Esophagus muscularis mucosa (tissue), 4 donors: ENCODE data around the gene NSL1. TPM values are rescaled to one million over a fixed set of nuclear protein-coding genes. Genes with fewer than 3 reads are reported as not detected.
"Not testable (repeated sequence)": the region's sequence is repeated elsewhere in the genome, so short reads cannot be mapped to it uniquely, and the experiment has no call there.

Experiments used
- DNase-seq: peaks from one replicate; pipeline ENCODE4 v3.0.0-alpha.2; 2017; ENCODE audit errors: extremely low spot score
- H3K27ac ChIP-seq, 4 donors: fragments of 200-600 bp; sonication (generic); replicated peaks in 1 of 4; 1 replicate in 3 of 4; 2 replicates in 1 of 4; pipeline ENCODE4 v1.5.1; 2016 to 2019; ENCODE audit warnings: mild to moderate bottlenecking in 1 of 4
- H3K27me3 ChIP-seq, 4 donors: fragments of 200-600 bp; sonication (generic); one replicate each; pipeline versions ENCODE4 v1.5.1 to v1.6.0; 2016 to 2019
- H3K36me3 ChIP-seq, 4 donors: fragments of 200-600 bp; sonication (generic); one replicate each; pipeline ENCODE4 v1.5.1; 2016 to 2019
- H3K4me1 ChIP-seq, 4 donors: fragments of 200-600 bp; sonication (generic); one replicate each; pipeline ENCODE4 v1.5.1; 2016 to 2019
- H3K4me3 ChIP-seq, 4 donors: fragments of 200-600 bp; sonication (generic); 1 replicate in 2 of 4; 2 replicates in 2 of 4; pipeline ENCODE4 v1.5.1; 2016 to 2019; ENCODE audit warnings: mild to moderate bottlenecking in 4 of 4, moderate library complexity in 1 of 4
- H3K9me3 ChIP-seq, 4 donors: fragments of 200-600 bp; sonication (generic); 1 replicate in 3 of 4; 2 replicates in 1 of 4; pipeline ENCODE4 v1.5.1; 2016 to 2019
- EP300 ChIP-seq: sonication (generic); formaldehyde crosslinking; IDR thresholded peaks from one replicate; pipeline ENCODE4 v1.6.1; 2017; ENCODE audit warnings: antibody characterized with exemption
- POLR2A ChIP-seq: fragments of 450-650 bp; IDR thresholded peaks from one replicate; pipeline ENCODE4 v1.6.1; 2017; ENCODE audit warnings: antibody characterized with exemption, moderate library complexity, mild to moderate bottlenecking, low read depth
- POLR2AphosphoS5 ChIP-seq, 2 donors: sonication (generic); formaldehyde crosslinking; IDR thresholded peaks; one replicate each; pipeline ENCODE4 v1.6.1; 2017; ENCODE audit warnings: antibody characterized with exemption in 2 of 2
- WGBS: methylation state at CpG from one replicate; pipeline ENCODE4 v1.1.5; 2018; 5-methylcytosine and 5-hydroxymethylcytosine counted together
- intact Hi-C: fragments of 100-400 bp; cut with DNase I; formaldehyde crosslinking; loops from one replicate; pipeline ENCODE4 v1.15.1; 2023
- total RNA-seq, 4 donors: library from RNA; depleted of rRNA; stranded (reverse); fragments of >200 nt; gene quantifications; one replicate each; pipeline versions ENCODE4 v1.1.0 to v1.2.1, GENCODE V29; 2016
- TF ChIP-seq, protein P1 (sequence below), 3 experiments: fragments of 200-600 bp in 2 of 3; fragments of 450-650 bp in 1 of 3; sonication (generic) in 2 of 3; IDR thresholded peaks; one replicate each; pipeline ENCODE4 v1.5.1; 2017 to 2019; ENCODE audit warnings: antibody characterized with exemption in 3 of 3, mild to moderate bottlenecking in 2 of 3, moderate library complexity in 1 of 3

NSL1 gene, protein sequence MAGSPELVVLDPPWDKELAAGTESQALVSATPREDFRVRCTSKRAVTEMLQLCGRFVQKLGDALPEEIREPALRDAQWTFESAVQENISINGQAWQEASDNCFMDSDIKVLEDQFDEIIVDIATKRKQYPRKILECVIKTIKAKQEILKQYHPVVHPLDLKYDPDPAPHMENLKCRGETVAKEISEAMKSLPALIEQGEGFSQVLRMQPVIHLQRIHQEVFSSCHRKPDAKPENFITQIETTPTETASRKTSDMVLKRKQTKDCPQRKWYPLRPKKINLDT
- total RNA-seq: 10 to 100 TPM; 20.0 to 42.0 (median 30.8) TPM

DNA sequence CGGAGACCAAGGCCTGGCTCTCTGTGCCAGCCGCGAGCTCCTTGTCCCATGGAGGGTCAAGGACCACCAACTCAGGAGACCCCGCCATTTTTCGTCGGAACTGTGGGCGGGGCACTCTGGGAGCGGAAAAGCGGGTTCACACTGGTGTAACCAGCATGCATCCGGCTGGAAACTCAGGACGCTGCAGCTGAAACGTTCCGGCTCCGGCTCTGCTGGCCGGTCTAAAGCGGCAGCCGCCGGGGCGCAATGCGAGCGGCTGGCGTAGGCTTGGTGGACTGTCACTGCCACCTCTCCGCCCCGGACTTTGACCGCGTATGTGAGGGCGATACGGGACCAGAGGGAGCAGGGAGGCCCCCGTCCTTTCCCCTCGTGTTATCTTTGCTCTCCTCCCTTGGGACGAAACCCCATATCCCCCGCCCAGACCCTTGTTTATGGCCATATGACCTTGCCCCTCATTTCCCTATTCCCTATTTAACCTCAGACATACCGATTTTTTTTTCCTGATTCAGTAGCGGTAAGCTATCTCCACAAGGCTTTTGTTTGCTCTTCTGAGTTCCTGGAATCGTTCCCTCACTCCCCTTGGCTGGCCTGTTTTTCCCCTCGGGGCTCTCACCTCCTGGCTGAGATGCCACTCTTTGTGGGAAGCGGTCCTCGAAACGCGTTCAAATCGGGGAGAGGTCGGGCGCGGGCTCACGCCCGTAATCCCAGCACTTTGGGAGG lies at the start of gene NSL1, which contains the start of gene TATDN3:
TSS of gene NSL1 (minus strand) at position 102 of the 720 bp plus-strand sequence. CDS start at position 88, 14 bp downstream.
TSS of gene TATDN3 (plus strand) at position 219 of the 720 bp plus-strand sequence. CDS start at position 247, 28 bp downstream.
- TF ChIP-seq POLR2AphosphoS5 (IDR thresholded peaks at IDR 0.05) (peak; percentile 90 to 93), POLR2A (peak; percentile 67)
- TF ChIP-seq, protein P1, sequence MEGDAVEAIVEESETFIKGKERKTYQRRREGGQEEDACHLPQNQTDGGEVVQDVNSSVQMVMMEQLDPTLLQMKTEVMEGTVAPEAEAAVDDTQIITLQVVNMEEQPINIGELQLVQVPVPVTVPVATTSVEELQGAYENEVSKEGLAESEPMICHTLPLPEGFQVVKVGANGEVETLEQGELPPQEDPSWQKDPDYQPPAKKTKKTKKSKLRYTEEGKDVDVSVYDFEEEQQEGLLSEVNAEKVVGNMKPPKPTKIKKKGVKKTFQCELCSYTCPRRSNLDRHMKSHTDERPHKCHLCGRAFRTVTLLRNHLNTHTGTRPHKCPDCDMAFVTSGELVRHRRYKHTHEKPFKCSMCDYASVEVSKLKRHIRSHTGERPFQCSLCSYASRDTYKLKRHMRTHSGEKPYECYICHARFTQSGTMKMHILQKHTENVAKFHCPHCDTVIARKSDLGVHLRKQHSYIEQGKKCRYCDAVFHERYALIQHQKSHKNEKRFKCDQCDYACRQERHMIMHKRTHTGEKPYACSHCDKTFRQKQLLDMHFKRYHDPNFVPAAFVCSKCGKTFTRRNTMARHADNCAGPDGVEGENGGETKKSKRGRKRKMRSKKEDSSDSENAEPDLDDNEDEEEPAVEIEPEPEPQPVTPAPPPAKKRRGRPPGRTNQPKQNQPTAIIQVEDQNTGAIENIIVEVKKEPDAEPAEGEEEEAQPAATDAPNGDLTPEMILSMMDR (IDR thresholded peaks at IDR 0.05): no peak
- Histone ChIP-seq H3K4me3 (peak within 1 kb of the TSS; percentile 75 to 94 (median 80)), H3K4me1 (peaks cover 21 to 37% (median 31%) of the 10 kb centered on the region in 4 donors), H3K36me3 (peaks cover 3 to 22% (median 6%) of the 10 kb centered on the region in 4 donors), H3K27ac (peak within 1 kb of the TSS; percentile 93 to 96 (median 94)), H3K9me3 (no peaks in the 10 kb centered on the region), H3K27me3 (no peaks in the 10 kb centered on the region)
- WGBS: under 1% methylated on average over 30 of the region's 46 CpGs
- DNase-seq: peak; percentile 95
- intact Hi-C loops: no loop called here

- Histone ChIP-seq H3K27me3 (no peaks in the 10 kb centered on the region), H3K4me1 (no peaks in the 10 kb centered on the region), H3K4me3 (no peak overlapping the region), H3K27ac (no peak overlapping the region), H3K36me3 (no peaks in the 10 kb centered on the region), H3K9me3 (no peaks in the 10 kb centered on the region)
- no peak for DNase-seq
- intact Hi-C loops: no loop called here
- 91% methylated on average over 5 of the region's 5 CpGs for WGBS
- TF ChIP-seq, protein P1 (IDR thresholded peaks at IDR 0.05): no peak
- TF ChIP-seq EP300: no peak
- TF ChIP-seq POLR2AphosphoS5 (IDR thresholded peaks at IDR 0.05): no peak
- no peak for TF ChIP-seq POLR2A
These were observed 46.6 kb upstream of the NSL1 start for GRCh38 chr1:212838145-212838544.

DNA sequence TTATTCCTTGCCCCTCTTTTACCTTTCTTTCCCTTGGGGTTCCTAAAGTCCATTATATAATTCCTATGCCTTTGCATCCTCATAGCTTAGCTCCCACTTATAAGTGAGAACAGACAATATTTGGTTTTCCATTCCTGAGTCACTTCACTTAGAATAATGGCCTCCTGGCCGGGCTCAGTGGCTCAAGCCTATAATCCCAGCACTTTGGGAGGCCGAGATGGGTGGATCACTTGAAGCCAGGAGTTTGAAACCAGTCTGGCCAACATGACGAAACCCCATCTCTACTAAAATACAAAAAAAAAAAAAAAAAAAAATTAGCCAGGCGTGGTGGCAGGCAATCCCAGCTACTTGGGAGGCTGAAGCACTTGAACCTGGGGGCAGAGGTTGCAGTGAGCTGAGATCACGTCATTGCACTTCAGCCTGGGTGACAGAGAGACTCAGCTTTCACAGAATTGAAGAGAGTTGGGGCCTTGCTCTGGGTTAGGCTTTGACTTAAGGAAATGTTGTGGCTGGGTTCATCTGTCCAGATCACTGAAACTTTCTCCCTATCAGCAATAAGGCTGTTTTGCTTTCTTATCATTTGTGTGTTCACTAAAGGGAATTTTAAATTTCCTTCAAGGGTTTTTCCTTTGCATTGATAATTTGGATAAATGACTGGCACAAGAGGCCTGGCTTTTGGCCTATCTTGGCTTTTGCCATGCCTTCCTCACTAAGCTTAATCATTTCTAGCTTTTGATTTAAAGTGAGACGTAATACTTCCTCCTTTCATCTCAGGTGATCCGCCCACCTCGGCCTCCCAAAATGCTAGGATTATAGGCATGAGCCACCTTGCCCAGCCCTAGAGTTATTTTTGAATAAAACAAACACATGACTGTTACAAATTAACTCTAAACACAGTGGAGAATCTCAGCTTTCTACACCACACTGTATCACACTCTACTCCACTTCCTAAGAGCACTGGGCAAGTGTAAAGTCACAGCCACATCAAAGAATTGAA lies 41.9 kb upstream of the NSL1 start:
- WGBS: 85% methylated on average over 8 of the region's 8 CpGs
- H3K4me3 ChIP-seq, H3K9me3 ChIP-seq, H3K27ac ChIP-seq, H3K27me3 ChIP-seq, H3K36me3 ChIP-seq, DNase-seq, H3K4me1 ChIP-seq, intact Hi-C loops: not testable (repeated sequence)

DNA sequence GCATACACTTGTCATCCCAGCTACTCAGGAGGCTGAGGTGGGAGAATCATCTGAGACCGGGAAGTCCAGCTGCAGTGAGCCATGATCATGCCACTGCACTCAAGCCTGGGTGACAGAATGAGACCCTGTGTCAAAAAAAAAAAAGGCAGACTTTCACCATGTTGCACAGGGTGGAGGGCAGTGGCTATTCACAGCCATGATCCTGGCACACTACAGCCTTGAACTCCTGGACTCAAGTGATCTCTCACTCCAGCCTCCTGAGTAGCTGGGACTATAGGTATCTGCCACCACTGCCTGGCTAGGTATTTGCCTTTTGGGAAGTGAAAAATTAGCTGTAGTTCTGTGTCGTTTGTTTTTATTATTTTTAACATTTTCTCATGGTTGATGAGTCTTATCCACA lies 36.8 kb upstream of the NSL1 start:
- Histone ChIP-seq H3K4me3 (no peak overlapping the region), H3K4me1 (no peaks in the 10 kb centered on the region), H3K9me3 (peaks cover 0 to 16% (median 14%) of the 10 kb centered on the region in 4 donors), H3K36me3 (no peaks in the 10 kb centered on the region), H3K27me3 (no peaks in the 10 kb centered on the region), H3K27ac (no peak overlapping the region)
- TF ChIP-seq, protein P1 (IDR thresholded peaks at IDR 0.05): no peak
- TF ChIP-seq POLR2A: no peak
- TF ChIP-seq EP300: no peak
- TF ChIP-seq POLR2AphosphoS5 (IDR thresholded peaks at IDR 0.05): no peak
- no peak for DNase-seq
- WGBS: 94% methylated on average over 2 of the region's 2 CpGs
- intact Hi-C loops: no loop called here
